Heart right ventricle (tissue), 16 donors: ENCODE data around the gene STRA8. TPM values are rescaled to one million over a fixed set of nuclear protein-coding genes. Genes with fewer than 3 reads are reported as not detected.

Experiments used
- ATAC-seq, 8 donors: fragments of 200-7000 bp; cut with Tn5 transposase; one replicate each; pipeline ENCODE4 v1.9.1; 2020; ENCODE audit warnings: mild to moderate bottlenecking in 8 of 8, moderate library complexity in 8 of 8, moderate number of reproducible peaks in 1 of 8
- DNase-seq, 2 donors: peaks; one replicate each; pipeline ENCODE4 v3.0.0-alpha.2; 2020
- H3K27ac ChIP-seq, 10 donors: fragments of 200-600 bp; sonication (generic) in 2 of 10; one replicate each; pipeline versions ENCODE4 v1.5.0 to v1.8.0; 2020 to 2022; ENCODE audit warnings: mild to moderate bottlenecking in 3 of 10
- H3K27me3 ChIP-seq, 7 donors: fragments of 200-600 bp; one replicate each; pipeline ENCODE4 v1.8.0; 2021 to 2022; ENCODE audit warnings: mild to moderate bottlenecking in 2 of 7
- H3K36me3 ChIP-seq, 9 donors: fragments of 200-600 bp; sonication (generic) in 1 of 9; one replicate each; pipeline versions ENCODE4 v1.5.0 to v1.8.0; 2020 to 2022; ENCODE audit warnings: mild to moderate bottlenecking in 2 of 9
- H3K4me1 ChIP-seq, 9 donors: fragments of 200-600 bp; sonication (generic) in 1 of 9; one replicate each; pipeline versions ENCODE4 v1.5.0 to v1.8.0; 2020 to 2022; ENCODE audit warnings: mild to moderate bottlenecking in 4 of 9
- H3K4me3 ChIP-seq, 10 donors: fragments of 200-600 bp; sonication (generic) in 2 of 10; one replicate each; pipeline versions ENCODE4 v1.5.0 to v1.8.0; 2020 to 2022; ENCODE audit warnings: mild to moderate bottlenecking in 7 of 10, moderate library complexity in 2 of 10
- H3K9me3 ChIP-seq, 11 donors: fragments of 200-600 bp in 10 of 11; sonication (generic) in 2 of 11; one replicate each; pipeline versions ENCODE4 v1.5.0 to v1.8.0; 2013 to 2022; ENCODE audit warnings: mild to moderate bottlenecking in 2 of 11, control low read depth in 1 of 11, moderate library complexity in 1 of 11
- WGBS, 2 donors: extraction: QIAGEN DNeasy Blood & Tissue Kit; methylation state at CpG; one replicate each; pipeline ENCODE4 v1.1.7; 2013; ENCODE audit warnings: inconsistent platforms in 1 of 2; 5-methylcytosine and 5-hydroxymethylcytosine counted together
- intact Hi-C, 10 donors: fragments of 100-400 bp; cut with DNase I; formaldehyde crosslinking; loops; one replicate each; pipeline versions ENCODE4 v1.11.1 to v1.14.2; 2022
- polyA plus RNA-seq, 2 donors: library from polyadenylated mRNA; stranded (reverse); fragments of 200-250 nt; gene quantifications; one replicate each; pipeline ENCODE4 v1.2.3, GENCODE V29; 2013
- total RNA-seq, 10 donors: library from RNA; stranded (reverse); fragmentation: NEBNext Ultra II Directional in 3 of 10; extraction: Animal tissue kit (Norgen Biotek cat#: 25700) in 3 of 10; gene quantifications; one replicate each; pipeline versions ENCODE4 v1.2.1 to v1.2.4, GENCODE V29; 2021 to 2023
- TF ChIP-seq, protein P1 (sequence below), 9 donors: fragments of 200-600 bp; sonication (generic) in 2 of 9; IDR thresholded peaks; one replicate each; pipeline versions ENCODE4 v1.5.0 to v1.8.0; 2021 to 2022; ENCODE audit warnings: antibody characterized with exemption in 9 of 9, mild to moderate bottlenecking in 5 of 9, moderate library complexity in 1 of 9
- donor health status: Arrhythmogenic right ventricular cardiomyopathy.
- donor health status: ischemic (EF 13 %, LVEDD 7.1; RV severe dilation, severe dysfunction).
- donor health status: healthy with polysubstance abuse.
- donor health status: DM: no; HTN: yes; CAD: no.
- donor health status: DM: no; HTN: no; CAD: no.
- donor health status: ischemic (EF 25% LVEDD 6.9; RV normal size, moderate dysfunction).
- donor health status: ischemic (EF 25% LVEDD 5.7; RV mildly dilated, moderate dysfunction).
- donor health status: healthy.
- donor health status: DM: yes; HTN: yes; CAD: no.
- donor health status: Ischemic cardiomyopathy.
- donor health status: ischemic (EF 35%, LVEDD 5.7; RV mildly dilated, moderate dysfunction).
- donor health status: nonischemic (EF 11% LVEDD 7.7; RV severe dilation, severe dysfunction).
- donor health status: DM: yes; HTN: yes; CAD: no.
- donor health status: PGD.
- donor health status: ischemic (EF 29% LVEDD 5.4; RV normal size, mild dysfunction).
- donor health status: nonischemic (EF 23%, LVEDD 6.1; RV moderate dilation, normal function).

Gene STRA8
- total and polyA plus RNA-seq, 12 donors, result not detected

DNA sequence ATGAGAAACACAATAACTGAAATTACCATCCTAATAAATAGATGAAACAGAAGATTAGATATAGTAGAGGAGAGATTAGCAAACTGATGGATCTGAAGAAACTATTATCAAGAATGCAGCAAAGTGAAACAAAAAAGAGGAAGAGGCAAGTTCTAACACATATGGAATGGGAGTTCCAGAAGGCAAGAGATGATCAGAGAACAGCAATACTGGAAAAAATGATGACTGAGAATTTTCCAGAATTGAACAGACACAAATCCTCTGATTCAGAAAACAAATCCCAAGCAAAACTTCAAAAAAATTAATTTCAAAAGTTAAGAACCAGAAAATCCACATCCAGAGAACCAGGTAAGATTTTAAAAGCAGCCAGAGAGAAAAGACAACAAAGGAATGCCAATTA is 42.9 kb upstream of the STRA8 start:
- ATAC-seq, result no peak
- TF ChIP-seq, protein P1, sequence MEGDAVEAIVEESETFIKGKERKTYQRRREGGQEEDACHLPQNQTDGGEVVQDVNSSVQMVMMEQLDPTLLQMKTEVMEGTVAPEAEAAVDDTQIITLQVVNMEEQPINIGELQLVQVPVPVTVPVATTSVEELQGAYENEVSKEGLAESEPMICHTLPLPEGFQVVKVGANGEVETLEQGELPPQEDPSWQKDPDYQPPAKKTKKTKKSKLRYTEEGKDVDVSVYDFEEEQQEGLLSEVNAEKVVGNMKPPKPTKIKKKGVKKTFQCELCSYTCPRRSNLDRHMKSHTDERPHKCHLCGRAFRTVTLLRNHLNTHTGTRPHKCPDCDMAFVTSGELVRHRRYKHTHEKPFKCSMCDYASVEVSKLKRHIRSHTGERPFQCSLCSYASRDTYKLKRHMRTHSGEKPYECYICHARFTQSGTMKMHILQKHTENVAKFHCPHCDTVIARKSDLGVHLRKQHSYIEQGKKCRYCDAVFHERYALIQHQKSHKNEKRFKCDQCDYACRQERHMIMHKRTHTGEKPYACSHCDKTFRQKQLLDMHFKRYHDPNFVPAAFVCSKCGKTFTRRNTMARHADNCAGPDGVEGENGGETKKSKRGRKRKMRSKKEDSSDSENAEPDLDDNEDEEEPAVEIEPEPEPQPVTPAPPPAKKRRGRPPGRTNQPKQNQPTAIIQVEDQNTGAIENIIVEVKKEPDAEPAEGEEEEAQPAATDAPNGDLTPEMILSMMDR (IDR thresholded peaks at IDR 0.05), result no peak
- no peak overlapping the region for H3K27ac ChIP-seq
- no peak overlapping the region for H3K4me3 ChIP-seq
- no peak for DNase-seq
- peaks cover 0 to 14% (median 0%) of the 10 kb centered on the region in 9 donors for H3K4me1 ChIP-seq
- intact Hi-C loops, result no loop called here
- no peaks in the 10 kb centered on the region for H3K27me3 ChIP-seq
- no peaks in the 10 kb centered on the region for H3K9me3 ChIP-seq
- H3K36me3 ChIP-seq, result peaks cover 0 to 100% (median 47%) of the 10 kb centered on the region in 9 donors

DNA sequence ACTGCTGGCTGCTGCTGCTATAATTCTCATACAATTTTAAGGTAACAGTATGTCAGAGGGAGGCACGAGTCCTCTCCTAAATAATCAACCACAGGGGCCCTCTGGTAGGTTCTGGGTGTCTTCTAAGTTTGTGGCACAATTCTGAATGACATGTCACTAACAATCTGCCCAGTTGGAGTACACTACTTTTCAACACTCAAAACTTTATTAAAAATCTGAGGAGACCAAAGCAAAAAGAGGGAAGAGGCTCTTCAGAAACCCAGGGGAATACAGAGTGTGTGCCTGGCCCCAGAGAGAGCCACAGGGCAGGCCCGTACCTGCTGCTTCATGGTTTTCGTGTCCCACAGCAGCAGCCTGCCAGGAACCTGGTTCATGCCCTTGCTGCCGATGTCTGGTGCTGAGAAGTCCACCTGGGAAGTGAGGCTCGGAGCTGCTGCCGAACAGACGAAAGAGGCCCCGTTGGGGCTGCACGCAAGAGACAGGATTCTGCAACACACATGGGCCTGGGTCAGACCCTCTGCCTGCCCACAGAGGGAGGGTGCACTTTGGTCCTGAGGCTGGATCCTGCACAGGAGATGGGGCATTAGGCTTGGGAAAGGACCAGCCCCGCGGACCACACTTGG is 40.6 kb upstream of the STRA8 start:
- intact Hi-C loops, result no loop called here
- Histone ChIP-seq H3K4me1 (peaks cover 0 to 14% (median 0%) of the 10 kb centered on the region in 9 donors), H3K36me3 (peaks cover 0 to 100% (median 49%) of the 10 kb centered on the region in 9 donors), H3K27me3 (no peaks in the 10 kb centered on the region), H3K9me3 (no peaks in the 10 kb centered on the region), H3K4me3 (no peak overlapping the region), H3K27ac (no peak overlapping the region)
- no peak for ATAC-seq
- DNase-seq, result no peak
- 92 to 95% methylated on average over 11 of the region's 11 CpGs for WGBS, 2 donors
- TF ChIP-seq, protein P1 (IDR thresholded peaks at IDR 0.05), result no peak

DNA sequence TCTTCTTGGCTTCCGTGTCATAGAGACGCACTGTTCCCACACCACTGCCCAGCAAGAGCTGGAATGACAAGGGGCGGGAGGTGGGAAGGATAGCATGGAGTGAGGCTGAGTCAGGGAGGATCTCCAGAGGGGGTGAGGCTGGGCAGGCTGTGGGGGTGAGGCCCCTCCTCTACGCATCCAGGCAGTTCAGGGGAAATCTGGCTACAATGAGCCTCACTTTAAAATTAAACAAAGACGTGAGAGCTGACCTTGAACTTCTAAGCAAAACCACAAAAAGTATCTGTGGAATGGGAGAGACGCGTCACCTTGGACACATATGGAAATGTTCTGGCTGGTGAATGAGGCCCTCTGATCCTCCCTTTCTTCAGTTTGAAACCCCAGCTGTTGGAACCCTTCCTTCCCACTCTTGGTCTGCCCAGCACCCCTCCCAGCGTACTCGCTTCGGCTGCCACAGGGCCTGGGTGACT is 40.0 kb upstream of the STRA8 start:
- ATAC-seq (no peak), DNase-seq (no peak)
- TF ChIP-seq, protein P1 (IDR thresholded peaks at IDR 0.05), result no peak
- Histone ChIP-seq H3K4me3 (no peak overlapping the region), H3K27ac (peak overlapping the region in 1 of 10 donors; percentile 25), H3K4me1 (peaks cover 0 to 14% (median 0%) of the 10 kb centered on the region in 9 donors), H3K27me3 (no peaks in the 10 kb centered on the region), H3K9me3 (no peaks in the 10 kb centered on the region), H3K36me3 (peaks cover 0 to 100% (median 43%) of the 10 kb centered on the region in 9 donors)
- WGBS, 2 donors, result 94 to 96% methylated on average over 10 of the region's 10 CpGs
- intact Hi-C loops, result no loop called here

DNA sequence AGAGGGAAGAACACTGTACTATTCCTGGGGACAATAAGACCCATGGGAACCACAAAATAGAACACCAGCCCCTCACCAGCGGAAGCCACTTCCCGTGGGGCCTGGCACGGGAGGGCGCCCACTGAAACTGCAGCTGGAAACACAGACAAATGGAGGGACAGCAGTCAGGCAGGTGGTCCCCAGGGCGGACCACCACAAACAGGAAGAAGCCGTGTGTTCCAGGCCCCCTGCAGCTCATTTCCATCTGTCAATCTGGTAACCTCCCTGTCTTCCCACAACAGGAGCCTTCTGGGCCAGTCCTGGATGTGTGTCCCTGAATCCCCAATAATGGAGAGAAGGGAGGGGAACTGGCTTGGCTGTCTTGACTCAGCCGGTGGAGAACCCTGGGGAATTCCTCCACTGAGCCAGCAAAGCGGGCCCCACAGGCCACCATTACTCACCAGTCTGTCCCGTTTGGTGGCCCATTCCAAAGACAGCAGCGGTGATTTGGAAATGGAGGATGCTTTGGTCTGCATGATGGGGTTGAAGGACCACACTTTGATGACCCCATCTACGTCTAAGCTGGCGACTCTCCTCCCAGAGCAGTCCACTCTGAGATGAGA is 39.0 kb upstream of the STRA8 start:
- whole genome bisulfite sequencing, 2 donors, result 79 to 80% methylated on average over 12 of the region's 12 CpGs
- Histone ChIP-seq H3K9me3 (no peaks in the 10 kb centered on the region), H3K4me3 (no peak overlapping the region), H3K27me3 (no peaks in the 10 kb centered on the region), H3K27ac (peak overlapping the region in 1 of 10 donors; percentile 25), H3K36me3 (peaks cover 0 to 100% (median 36%) of the 10 kb centered on the region in 9 donors), H3K4me1 (peaks cover 0 to 7% (median 0%) of the 10 kb centered on the region in 9 donors)
- TF ChIP-seq, protein P1 (IDR thresholded peaks at IDR 0.05), result no peak
- ATAC-seq (no peak), DNase-seq (no peak)
- intact Hi-C loops, result no loop called here
